Smooth muscle cell (in vitro differentiated cells): ENCODE measurements around the gene STAC3. TPM values are rescaled to one million over a fixed set of nuclear protein-coding genes. Genes with fewer than 3 reads are reported as not detected.

Experiments used
- DNase-seq: peaks from one replicate; lab custom pipeline; 2025; ENCODE audit not compliant: unreplicated experiment; lab: John Stamatoyannopoulos, UW
- H2AFZ ChIP-seq: fragments of 200-600 bp; sonication (generic); 2 replicates; pipeline ENCODE4 v1.6.0; 2016; ENCODE audit warnings: antibody characterized with exemption, low read depth, mild to moderate bottlenecking
- H3F3A ChIP-seq: fragments of 200-600 bp; sonication (generic); 2 replicates; pipeline ENCODE4 v1.6.0; 2017; ENCODE audit warnings: antibody characterized with exemption, low read depth
- H3K27ac ChIP-seq: fragments of 200-600 bp; sonication (generic); 2 replicates; pipeline ENCODE4 v1.5.1; 2016; ENCODE audit warnings: low read depth, mild to moderate bottlenecking
- H3K27me3 ChIP-seq: fragments of 200-600 bp; sonication (generic); 2 replicates; pipeline ENCODE4 v1.6.1; 2016; ENCODE audit warnings: low read depth, mild to moderate bottlenecking
- H3K36me3 ChIP-seq: fragments of 200-600 bp; sonication (generic); 2 replicates; pipeline ENCODE4 v1.5.1; 2016; ENCODE audit warnings: low read depth
- H3K4me1 ChIP-seq: fragments of 200-600 bp; sonication (generic); 2 replicates; pipeline ENCODE4 v1.5.1; 2016; ENCODE audit warnings: low read depth
- H3K4me2 ChIP-seq: fragments of 200-600 bp; sonication (generic); 2 replicates; pipeline ENCODE4 v1.6.0; 2016; ENCODE audit warnings: mild to moderate bottlenecking
- H3K4me3 ChIP-seq: fragments of 200-600 bp; sonication (generic); 2 replicates; pipeline ENCODE4 v1.5.1; 2016; ENCODE audit warnings: mild to moderate bottlenecking
- H3K79me2 ChIP-seq: fragments of 200-600 bp; sonication (generic); 2 replicates; pipeline ENCODE4 v1.6.0; 2016; ENCODE audit warnings: low read depth, mild to moderate bottlenecking
- H3K9ac ChIP-seq: fragments of 200-600 bp; sonication (generic); 2 replicates; pipeline ENCODE4 v1.6.0; 2016; ENCODE audit warnings: low read depth
- H3K9me3 ChIP-seq: fragments of 200-600 bp; sonication (generic); replicated peaks from 2 replicates; pipeline ENCODE4 v1.5.1; 2016; ENCODE audit warnings: low read depth
- H4K20me1 ChIP-seq: fragments of 200-600 bp; sonication (generic); 2 replicates; pipeline ENCODE4 v1.6.0; 2016; ENCODE audit warnings: low read depth
- WGBS: methylation state at CpG from one replicate; pipeline ENCODE4 v1.1.7; 2016; ENCODE audit warnings: low lambda C conversion rate; 5-methylcytosine and 5-hydroxymethylcytosine counted together
- polyA plus RNA-seq: library from polyadenylated mRNA; unstranded; fragments of >200 nt; fragmentation: Nextera tagmentation; extraction: Ambion mirVana; gene quantifications from 2 replicates; pipeline ENCODE4 v1.2.1, GENCODE V29; 2016
- total RNA-seq: library from RNA; depleted of rRNA; stranded (reverse); fragments of >200 nt; gene quantifications from 2 replicates; pipeline ENCODE4 v1.2.3, GENCODE V29; 2014
- TF ChIP-seq, protein P1 (sequence below): fragments of 200-600 bp; sonication (generic); IDR thresholded peaks from 2 replicates; pipeline ENCODE4 v1.5.1; 2017; ENCODE audit warnings: borderline replicate concordance, mild to moderate bottlenecking, antibody characterized with exemption; ENCODE audit not compliant: insufficient read depth, poor library complexity, severe bottlenecking

Gene STAC3
- total and polyA plus RNA-seq, 2 experiments from 2014 or later, result 1.4 TPM; not detected in 1

DNA sequence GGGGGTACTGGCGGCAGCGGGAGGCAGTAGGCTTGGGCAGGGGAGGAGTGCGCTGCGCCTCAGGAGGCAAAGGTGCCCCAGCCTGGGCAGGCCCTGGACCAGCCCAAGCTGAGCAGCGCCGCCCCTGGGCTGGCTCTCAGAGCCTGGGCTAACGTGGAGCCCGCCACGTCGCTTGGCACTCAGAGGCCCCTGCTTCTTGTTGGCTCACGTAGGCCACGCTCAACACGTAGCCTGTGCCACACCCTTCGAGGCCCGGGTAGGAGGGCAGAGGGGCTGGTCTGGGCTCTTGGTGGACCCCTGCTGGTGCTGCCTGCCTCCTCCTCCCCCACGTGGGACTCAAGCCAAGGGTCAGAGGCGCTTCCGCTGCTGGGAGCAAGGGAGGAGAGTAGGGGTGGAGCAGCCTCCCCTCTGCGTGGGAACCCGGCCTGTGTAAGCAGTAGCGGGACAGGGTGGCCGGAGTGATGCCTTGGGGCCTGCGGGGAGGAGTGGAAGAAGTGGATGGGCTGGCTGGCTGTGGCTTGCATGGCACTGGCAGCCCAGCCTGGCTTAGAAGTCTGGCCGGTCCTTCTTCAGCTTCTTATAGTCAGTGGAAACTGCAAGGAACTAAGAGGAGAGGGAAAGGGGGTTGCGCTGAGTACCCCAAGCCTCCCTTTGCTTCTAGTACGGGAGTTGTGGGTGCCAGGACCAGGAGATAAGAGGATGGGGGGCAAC lies 15.8 kb downstream of the STAC3 start:
- WGBS, result 60% methylated on average over 25 of the region's 26 CpGs
- no peaks in the 10 kb centered on the region for H3K27me3 ChIP-seq
- no peaks in the 10 kb centered on the region for H3K9me3 ChIP-seq
- no peak overlapping the region for H3K9ac ChIP-seq
- H3K36me3 ChIP-seq, result no peaks in the 10 kb centered on the region
- peaks cover 19% of the 10 kb centered on the region for H3K4me1 ChIP-seq
- no peak overlapping the region for H2AFZ ChIP-seq
- peaks cover 55% of the 10 kb centered on the region for H4K20me1 ChIP-seq
- peaks cover 13% of the 10 kb centered on the region for H3K79me2 ChIP-seq
- peaks cover 38% of the 10 kb centered on the region for H3F3A ChIP-seq
- H3K27ac ChIP-seq, result no peak overlapping the region
- H3K4me2 ChIP-seq, result no peak overlapping the region
- TF ChIP-seq, protein P1, sequence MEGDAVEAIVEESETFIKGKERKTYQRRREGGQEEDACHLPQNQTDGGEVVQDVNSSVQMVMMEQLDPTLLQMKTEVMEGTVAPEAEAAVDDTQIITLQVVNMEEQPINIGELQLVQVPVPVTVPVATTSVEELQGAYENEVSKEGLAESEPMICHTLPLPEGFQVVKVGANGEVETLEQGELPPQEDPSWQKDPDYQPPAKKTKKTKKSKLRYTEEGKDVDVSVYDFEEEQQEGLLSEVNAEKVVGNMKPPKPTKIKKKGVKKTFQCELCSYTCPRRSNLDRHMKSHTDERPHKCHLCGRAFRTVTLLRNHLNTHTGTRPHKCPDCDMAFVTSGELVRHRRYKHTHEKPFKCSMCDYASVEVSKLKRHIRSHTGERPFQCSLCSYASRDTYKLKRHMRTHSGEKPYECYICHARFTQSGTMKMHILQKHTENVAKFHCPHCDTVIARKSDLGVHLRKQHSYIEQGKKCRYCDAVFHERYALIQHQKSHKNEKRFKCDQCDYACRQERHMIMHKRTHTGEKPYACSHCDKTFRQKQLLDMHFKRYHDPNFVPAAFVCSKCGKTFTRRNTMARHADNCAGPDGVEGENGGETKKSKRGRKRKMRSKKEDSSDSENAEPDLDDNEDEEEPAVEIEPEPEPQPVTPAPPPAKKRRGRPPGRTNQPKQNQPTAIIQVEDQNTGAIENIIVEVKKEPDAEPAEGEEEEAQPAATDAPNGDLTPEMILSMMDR, result no peak
- no peak overlapping the region for H3K4me3 ChIP-seq
- DNase-seq, result no peak

DNA sequence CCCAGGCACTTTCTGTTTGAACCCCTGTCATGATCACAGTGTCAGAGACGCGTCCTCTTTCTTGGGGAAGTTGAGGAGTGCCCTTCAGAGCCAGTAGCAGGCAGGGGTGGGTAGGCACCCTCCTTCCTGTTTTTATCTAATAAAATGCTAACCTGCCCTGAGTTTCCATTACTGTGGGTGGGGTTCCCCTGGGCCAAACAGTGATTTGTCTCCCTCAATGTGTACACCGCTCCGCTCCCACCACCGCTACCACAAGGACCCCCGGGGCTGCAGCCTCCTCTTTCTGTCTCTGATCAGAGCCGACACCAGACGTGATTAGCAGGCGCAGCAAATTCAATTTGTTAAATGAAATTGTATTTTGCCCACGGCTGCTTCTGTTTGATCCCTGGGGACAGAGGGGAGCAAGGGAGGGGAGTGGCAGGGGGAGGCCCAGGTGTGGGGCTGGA lies 16.4 kb downstream of the STAC3 start:
- peaks cover 55% of the 10 kb centered on the region for H4K20me1 ChIP-seq
- no peak for DNase-seq
- TF ChIP-seq, protein P1, result no peak
- H3K4me3 ChIP-seq, result no peak overlapping the region
- peaks cover 39% of the 10 kb centered on the region for H3F3A ChIP-seq
- peaks cover 13% of the 10 kb centered on the region for H3K79me2 ChIP-seq
- no peak overlapping the region for H3K4me2 ChIP-seq
- no peak overlapping the region for H3K27ac ChIP-seq
- no peaks in the 10 kb centered on the region for H3K36me3 ChIP-seq
- H3K27me3 ChIP-seq, result no peaks in the 10 kb centered on the region
- peaks cover 16% of the 10 kb centered on the region for H3K4me1 ChIP-seq
- no peaks in the 10 kb centered on the region for H3K9me3 ChIP-seq
- WGBS, result 92% methylated on average over 10 of the region's 10 CpGs
- H2AFZ ChIP-seq, result no peak overlapping the region
- H3K9ac ChIP-seq, result no peak overlapping the region

DNA sequence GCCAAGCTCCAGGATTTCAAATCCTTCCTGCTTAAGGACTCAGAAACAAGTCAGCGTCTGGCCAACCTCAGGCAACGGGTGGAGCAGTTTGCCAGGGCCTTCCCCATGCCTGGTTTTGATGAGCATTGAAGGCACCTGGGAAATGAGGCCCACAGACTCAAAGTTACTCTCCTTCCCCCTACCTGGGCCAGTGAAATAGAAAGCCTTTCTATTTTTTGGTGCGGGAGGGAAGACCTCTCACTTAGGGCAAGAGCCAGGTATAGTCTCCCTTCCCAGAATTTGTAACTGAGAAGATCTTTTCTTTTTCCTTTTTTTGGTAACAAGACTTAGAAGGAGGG lies 16.8 kb downstream of the STAC3 start:
- no peak for DNase-seq
- TF ChIP-seq, protein P1, result no peak
- Histone ChIP-seq H3K4me2 (no peak overlapping the region), H3K9ac (no peak overlapping the region), H4K20me1 (peaks cover 55% of the 10 kb centered on the region), H3K27me3 (no peaks in the 10 kb centered on the region), H3K9me3 (no peaks in the 10 kb centered on the region), H3K4me1 (peaks cover 13% of the 10 kb centered on the region), H3K27ac (no peak overlapping the region), H3F3A (peaks cover 39% of the 10 kb centered on the region), H2AFZ (no peak overlapping the region), H3K79me2 (peaks cover 13% of the 10 kb centered on the region), H3K4me3 (no peak overlapping the region), H3K36me3 (no peaks in the 10 kb centered on the region)
- 76% methylated on average over 3 of the region's 3 CpGs for WGBS
